K562 (cell line): ENCODE measurements around the gene SAE1. TPM values are rescaled to one million over a fixed set of nuclear protein-coding genes. Genes with fewer than 3 reads are reported as not detected.
A peak's percentile ranks its signal among the peaks of the same experiment; 100 is the strongest.
"Not testable (repeated sequence)": the region's sequence is repeated elsewhere in the genome, so short reads cannot be mapped to it uniquely, and the experiment has no call there.

Source experiments
- ATAC-seq: fragments of 200-7000 bp; cut with Tn5 transposase; 3 replicates; pipeline ENCODE4 v1.9.1; 2020; ENCODE audit warnings: moderate library complexity
- BruUV-seq: library from RNA; stranded (reverse); fragments of 400-500 nt; replicated peaks from 2 replicates; lab custom pipeline; 2021; lab: Mats Ljungman, UMichigan
- CTCF ChIA-PET: fragments of 300-600 bp; formaldehyde crosslinking; extraction: SDS; loops from one replicate; lab custom pipeline; 2021; ENCODE audit warnings: low intra/inter-chr PET ratio; lab: Yijun Ruan, JAX
- POLR2A ChIA-PET: fragments of 300-600, 350-650 bp; sonication (Branson Sonifier 250); formaldehyde crosslinking; extraction: SDS; loops from one replicate; lab custom pipeline; 2021; ENCODE audit warnings: antibody characterized with exemption, inconsistent platforms; lab: Yijun Ruan, JAX
- DNase-seq, 4 experiments: peaks; one replicate each; pipeline versions ENCODE4 v3.0.0 to v3.0.0-alpha.2; 2011 to 2018; ENCODE audit warnings: low spot score in 3 of 4, mixed read lengths in 3 of 4; ENCODE audit errors: extremely low read depth in 1 of 4
- FAIRE-seq: peaks from 2 replicates; lab custom pipeline; 2011; peaks lifted over from hg19 to GRCh38; lab: Jason Lieb, UNC
- H2AFZ ChIP-seq: 2 replicates; pipeline ENCODE4 v1.6.0; 2011; ENCODE audit warnings: low read depth, low read length, control low read depth, inconsistent platforms
- H3K27ac ChIP-seq: fragments of 200-600 bp; 3 replicates; pipeline ENCODE4 v1.8.0; 2011; ENCODE audit warnings: low read depth, mild to moderate bottlenecking, control low read depth, inconsistent platforms, low read length, moderate library complexity, mixed read lengths; ENCODE audit errors: extremely low read depth
- H3K27me3 ChIP-seq, 2 experiments: fragments of 300-600 bp in 1 of 2; 2 replicates in 1 of 2; 3 replicates in 1 of 2; pipeline versions ENCODE4 v1.6.0 to v1.8.0; 2011; ENCODE audit warnings: inconsistent platforms in 2 of 2, low read length in 2 of 2, mild to moderate bottlenecking in 1 of 2, mixed read lengths in 1 of 2, moderate library complexity in 1 of 2; ENCODE audit not compliant: control insufficient read depth in 2 of 2, insufficient read depth in 2 of 2
- H3K36me3 ChIP-seq: fragments of 300-600 bp; 3 replicates; pipeline ENCODE4 v1.8.0; 2011; ENCODE audit warnings: mild to moderate bottlenecking, low read length, inconsistent platforms; ENCODE audit not compliant: control insufficient read depth, insufficient read depth
- H3K4me1 ChIP-seq, 2 experiments: fragments of 200-600 bp in 1 of 2; replicated peaks in 1 of 2; 2 replicates in 1 of 2; 3 replicates in 1 of 2; pipeline versions ENCODE4 v1.5.1 to v1.8.0; 2011; ENCODE audit warnings: inconsistent platforms in 2 of 2, low read length in 2 of 2, mild to moderate bottlenecking in 1 of 2, mixed read lengths in 1 of 2, moderate library complexity in 1 of 2; ENCODE audit not compliant: control insufficient read depth in 2 of 2, insufficient read depth in 2 of 2
- H3K4me2 ChIP-seq: 2 replicates; pipeline ENCODE4 v1.6.1; 2011; ENCODE audit warnings: low read length, control low read depth, inconsistent platforms, mixed read lengths; ENCODE audit not compliant: insufficient read depth
- H3K4me3 ChIP-seq: fragments of 200-600 bp; sonication (generic), shearing (Covaris generic); 2 replicates; pipeline ENCODE4 v1.5.1; 2016; ENCODE audit warnings: control low read depth, inconsistent platforms
- H3K79me2 ChIP-seq: fragments of 200-600 bp; 3 replicates; pipeline ENCODE4 v1.8.0; 2011; ENCODE audit warnings: low read length, inconsistent platforms; ENCODE audit not compliant: control insufficient read depth, insufficient read depth
- H3K9ac ChIP-seq, 2 experiments: 2 replicates each; pipeline versions ENCODE4 v1.6.0 to v1.6.1; 2011; ENCODE audit warnings: low read depth in 2 of 2, low read length in 2 of 2, control low read depth in 1 of 2, inconsistent platforms in 1 of 2, mild to moderate bottlenecking in 1 of 2, mixed read lengths in 1 of 2; ENCODE audit not compliant: insufficient read depth in 1 of 2
- H3K9me1 ChIP-seq: one replicate; pipeline ENCODE4 v1.6.0; 2011; ENCODE audit warnings: inconsistent platforms, mild to moderate bottlenecking, low read length, moderate library complexity; ENCODE audit not compliant: control insufficient read depth, insufficient read depth
- H3K9me3 ChIP-seq: replicated peaks from 2 replicates; pipeline ENCODE4 v1.5.1; 2011; ENCODE audit warnings: low read depth, low read length, inconsistent platforms; ENCODE audit not compliant: control insufficient read depth, insufficient read depth
- H4K20me1 ChIP-seq: replicated peaks from 2 replicates; pipeline ENCODE4 v1.6.1; 2011; ENCODE audit warnings: low read length, inconsistent platforms, mixed read lengths; ENCODE audit not compliant: control insufficient read depth, insufficient read depth
- ATF3 ChIP-seq, 2 experiments: fragments of 450-650 bp in 1 of 2; sonication (generic) in 1 of 2; formaldehyde crosslinking in 1 of 2; IDR thresholded peaks in 1 of 2; conservative IDR thresholded peaks in 1 of 2; 2 replicates each; pipeline versions ENCODE4 v1.6.1 to v1.8.1; 2016 to 2023; ENCODE audit warnings: mild to moderate bottlenecking in 2 of 2, moderate library complexity in 2 of 2, inconsistent platforms in 1 of 2, missing genetic modification reagents in 1 of 2
- CEBPB ChIP-seq: fragments of 450-650 bp; IDR thresholded peaks from 2 replicates; pipeline ENCODE4 v1.6.1; 2016; ENCODE audit warnings: missing genetic modification characterization, missing compliant biosample characterization
- EP400 ChIP-seq: fragments of 450-650 bp; IDR thresholded peaks from 2 replicates; pipeline ENCODE4 v1.6.1; 2017; ENCODE audit warnings: antibody characterized with exemption, mild to moderate bottlenecking, moderate library complexity
- FOSL1 ChIP-seq: fragments of 200-800 bp; sonication (Bioruptor generic); conservative IDR thresholded peaks from 2 replicates; pipeline ENCODE4 v1.6.1; 2016; ENCODE audit warnings: missing genetic modification characterization, missing compliant biosample characterization
- WGBS: fragments of 100-300 bp; shearing (Covaris generic); methylation state at CpG from one replicate; pipeline ENCODE4 v1.1.6; 2016; ENCODE audit warnings: low coverage, mixed read lengths; ENCODE audit not compliant: insufficient coverage; ENCODE audit errors: missing lambda C conversion rate; 5-methylcytosine and 5-hydroxymethylcytosine counted together
- in situ Hi-C: fragments of 300-500 bp; cut with MboI; formaldehyde crosslinking; loops from 4 replicates; pipeline ENCODE4 v1.15.0; 2018; ENCODE audit warnings: inconsistent platforms, mixed read lengths
- intact Hi-C: fragments of 100-400 bp; cut with micrococcal nuclease; formaldehyde crosslinking; loops from 2 replicates; pipeline ENCODE4 v1.14.2; 2022
- polyA plus RNA-seq, 8 experiments: library from polyadenylated mRNA; depleted of rRNA in 4 of 8; stranded (reverse) in 5 of 8; unstranded in 3 of 8; fragments of >200 nt; fragmentation: Nextera tagmentation in 2 of 8; fragmentation: Illumina TruSeq in 1 of 8; extraction: Ambion mirVana in 2 of 8; extraction: Trizol in 1 of 8; gene quantifications; 2 replicates each; pipeline versions ENCODE4 v1.2.1 to v1.2.3, GENCODE V29; 2011 to 2014; ENCODE audit warnings: inconsistent platforms in 1 of 8, missing spikeins in 1 of 8
- total RNA-seq, 7 experiments: library from RNA; depleted of rRNA in 6 of 7; stranded (reverse); fragments of >200 nt in 6 of 7; fragmentation: Illumina TruSeq in 2 of 7; extraction: Trizol in 2 of 7; gene quantifications; 2 replicates each; pipeline versions ENCODE4 v1.2.1 to v1.2.3, GENCODE V29; 2011 to 2021; ENCODE audit warnings: low replicate concordance in 1 of 7

The SAE1 gene
- total and polyA plus RNA-seq, 9 of the 15 experiments (the other 6 are each of a cell fraction or from before 2014, with no cell fraction given), result 82.8 to 299 (median 217) TPM

- H3K36me3 ChIP-seq, DNase-seq, in situ Hi-C loops, BruUV-seq, FAIRE-seq, CTCF ChIA-PET, H3K4me2 ChIP-seq, ATAC-seq: not testable (repeated sequence)
- WGBS, result 81% methylated on average over 8 of the region's 8 CpGs
- POLR2A ChIA-PET, result interaction anchor here (0.6 to 1.2 kb wide), 5 partner anchors 9 to 205 kb away, joined by 4 to 8 read pairs (median 5); partner anchors contain the start of gene INAFM1
- peak; percentile 75 for TF ChIP-seq CEBPB (tag)
- TF ChIP-seq, all 486 proteins: peak for 1; not testable (repeated sequence) for 485
- H4K20me1 ChIP-seq, H3K27ac ChIP-seq, H3K9me1 ChIP-seq, H3K27me3 ChIP-seq, H2AFZ ChIP-seq, H3K4me3 ChIP-seq, H3K9me3 ChIP-seq, intact Hi-C loops: not testable (repeated sequence)
- Histone ChIP-seq H3K79me2 (peaks cover 14% of the 10 kb centered on the region), H3K9ac (peak overlapping the region in 1 of 2 experiments; percentile 24; a peak in 1 of 4 replicates), H3K4me1 (peaks cover 5 to 25% of the 10 kb centered on the region in 2 experiments; a peak in 4 of 5 replicates)
Observed at GRCh38 chr19:47253016-47253415, 122.4 kb downstream of the SAE1 start.

- Histone ChIP-seq H3K4me3 (no peak overlapping the region), H3K9ac (no peak overlapping the region; a peak in 1 of 4 replicates), H3K4me1 (peaks cover 8 to 28% of the 10 kb centered on the region in 2 experiments; a peak in 4 of 5 replicates), H3K36me3 (peaks cover 4% of the 10 kb centered on the region; the same call in 1 of the 3 replicates), H2AFZ (no peak overlapping the region), H3K9me3 (no peaks in the 10 kb centered on the region), H3K9me1 (no peaks in the 10 kb centered on the region), H3K27ac (peak overlapping the region; percentile 24; the same call in 1 of the 3 replicates), H3K4me2 (no peak overlapping the region), H3K79me2 (peaks cover 19% of the 10 kb centered on the region), H4K20me1 (peaks cover 7% of the 10 kb centered on the region; the same call in 1 of the 2 replicates), H3K27me3 (no peaks in the 10 kb centered on the region)
- POLR2A ChIA-PET, result interaction anchor here (0.6 to 1.2 kb wide), 5 partner anchors 10 to 206 kb away, joined by 4 to 8 read pairs (median 5); partner anchors contain the start of gene INAFM1
- FAIRE-seq (no peak), ATAC-seq (no peak), DNase-seq (no peak)
- BruUV-seq, result no TSS peak
- in situ Hi-C loops, result no loop called here
- intact Hi-C loops, result no loop called here
- TF ChIP-seq ATF3 (IDR thresholded peaks at IDR 0.05), result peak; percentile 35; the same call in 1 of the 2 replicates
- TF ChIP-seq ATF3 (CRISPR knock-in tag; conservative IDR thresholded peaks at IDR 0.05), result no peak
- no peak for TF ChIP-seq EP400
- TF ChIP-seq FOSL1 (tag), result 0 out of 2 replicates have a peak, but pooled peaks have one; percentile 20
- CTCF ChIA-PET, result no interaction called here
- 43% methylated on average over 3 of the region's 3 CpGs for WGBS
Observed at GRCh38 chr19:47253467-47253881, 122.8 kb downstream of the SAE1 start.
